ENCODE measurements around the gene CPSF7.
A peak's percentile ranks its signal among the peaks of the same experiment; 100 is the strongest.
"Not testable (repeated sequence)": the region's sequence is repeated elsewhere in the genome, so short reads cannot be mapped to it uniquely, and the experiment has no call there.

CPSF7 gene

GRCh38 chr11:61392981-61393595 is 36.7 kb downstream of the CPSF7 start:
- Histone ChIP-seq H3K4me3 (peak overlapping the region; percentile 82), H3K27ac (peak overlapping the region; percentile 57 to 84)
- no peak for DNase-seq (ENCODE audit: low spot score)
- TF ChIP-seq, protein P1, sequence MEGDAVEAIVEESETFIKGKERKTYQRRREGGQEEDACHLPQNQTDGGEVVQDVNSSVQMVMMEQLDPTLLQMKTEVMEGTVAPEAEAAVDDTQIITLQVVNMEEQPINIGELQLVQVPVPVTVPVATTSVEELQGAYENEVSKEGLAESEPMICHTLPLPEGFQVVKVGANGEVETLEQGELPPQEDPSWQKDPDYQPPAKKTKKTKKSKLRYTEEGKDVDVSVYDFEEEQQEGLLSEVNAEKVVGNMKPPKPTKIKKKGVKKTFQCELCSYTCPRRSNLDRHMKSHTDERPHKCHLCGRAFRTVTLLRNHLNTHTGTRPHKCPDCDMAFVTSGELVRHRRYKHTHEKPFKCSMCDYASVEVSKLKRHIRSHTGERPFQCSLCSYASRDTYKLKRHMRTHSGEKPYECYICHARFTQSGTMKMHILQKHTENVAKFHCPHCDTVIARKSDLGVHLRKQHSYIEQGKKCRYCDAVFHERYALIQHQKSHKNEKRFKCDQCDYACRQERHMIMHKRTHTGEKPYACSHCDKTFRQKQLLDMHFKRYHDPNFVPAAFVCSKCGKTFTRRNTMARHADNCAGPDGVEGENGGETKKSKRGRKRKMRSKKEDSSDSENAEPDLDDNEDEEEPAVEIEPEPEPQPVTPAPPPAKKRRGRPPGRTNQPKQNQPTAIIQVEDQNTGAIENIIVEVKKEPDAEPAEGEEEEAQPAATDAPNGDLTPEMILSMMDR (IDR thresholded peaks at IDR 0.05): no peak

- TF ChIP-seq, protein P1 (IDR thresholded peaks at IDR 0.05): no peak
- no peak overlapping the region for H3K27ac ChIP-seq
- DNase-seq (ENCODE audit: low spot score): no peak
- no peak overlapping the region for H3K4me3 ChIP-seq
Measured at GRCh38 chr11:61390161-61390560, 39.6 kb downstream of the CPSF7 start.

DNA sequence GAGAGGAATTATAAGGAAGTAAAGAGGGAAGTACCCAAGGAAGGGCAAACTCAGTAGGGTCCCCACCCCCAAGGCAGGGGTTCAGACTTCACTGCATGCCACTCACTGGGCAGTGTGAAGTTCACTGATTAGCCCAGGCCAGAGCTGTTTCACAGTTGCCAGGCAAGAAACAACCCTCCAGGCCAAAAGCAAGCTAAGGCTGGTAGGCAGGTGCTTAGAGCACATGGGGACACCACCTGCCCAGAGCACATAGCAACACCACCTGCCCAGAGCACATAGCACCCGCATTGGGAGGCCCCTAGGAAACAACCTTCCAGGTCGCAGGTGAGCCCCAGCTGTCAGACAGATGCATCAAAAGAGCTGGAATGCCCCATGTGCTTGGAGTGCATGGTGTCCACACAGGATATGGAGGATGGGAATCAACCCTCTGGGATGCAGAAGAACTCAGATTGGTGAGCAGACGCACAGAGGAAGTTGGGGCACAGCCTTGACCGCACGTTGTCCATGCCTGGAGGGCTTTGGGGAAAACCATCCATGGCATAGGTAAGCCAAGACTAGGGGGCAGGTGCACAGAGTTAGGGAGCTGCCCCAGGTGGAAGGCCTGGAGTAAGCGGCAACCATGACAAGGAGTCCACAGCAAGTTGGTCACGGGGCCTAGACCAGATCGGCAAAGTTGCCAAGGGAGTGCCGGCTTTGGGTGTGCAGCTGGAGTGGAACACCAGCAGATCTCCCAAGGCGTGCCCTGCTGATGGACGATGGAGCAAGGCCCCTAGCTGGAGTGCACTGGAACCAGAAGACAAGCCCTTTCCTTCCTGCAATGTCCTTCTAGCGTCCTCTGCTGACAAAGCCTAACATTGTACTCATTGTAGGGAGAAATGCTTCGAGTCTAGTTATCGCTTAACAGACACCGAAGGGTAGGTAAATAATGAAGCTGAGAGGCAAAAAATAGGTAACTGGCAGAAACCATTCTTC is 45.2 kb downstream of the CPSF7 start:
- no peak overlapping the region for H3K27ac ChIP-seq
- no peak overlapping the region for H3K4me3 ChIP-seq
- no peak for DNase-seq (ENCODE audit: low spot score)
- TF ChIP-seq, protein P1 (IDR thresholded peaks at IDR 0.05): no peak

GRCh38 chr11:61383859-61384258 is 45.9 kb downstream of the CPSF7 start:
- H3K27ac ChIP-seq; H3K4me3 ChIP-seq; DNase-seq (ENCODE audit: low spot score): not testable (repeated sequence)

GRCh38 chr11:61380884-61381283 is 48.9 kb downstream of the CPSF7 start:
- H3K4me3 ChIP-seq: no peak overlapping the region
- TF ChIP-seq, protein P1 (IDR thresholded peaks at IDR 0.05): no peak
- H3K27ac ChIP-seq: no peak overlapping the region
- DNase-seq (ENCODE audit: low spot score): no peak

DNA sequence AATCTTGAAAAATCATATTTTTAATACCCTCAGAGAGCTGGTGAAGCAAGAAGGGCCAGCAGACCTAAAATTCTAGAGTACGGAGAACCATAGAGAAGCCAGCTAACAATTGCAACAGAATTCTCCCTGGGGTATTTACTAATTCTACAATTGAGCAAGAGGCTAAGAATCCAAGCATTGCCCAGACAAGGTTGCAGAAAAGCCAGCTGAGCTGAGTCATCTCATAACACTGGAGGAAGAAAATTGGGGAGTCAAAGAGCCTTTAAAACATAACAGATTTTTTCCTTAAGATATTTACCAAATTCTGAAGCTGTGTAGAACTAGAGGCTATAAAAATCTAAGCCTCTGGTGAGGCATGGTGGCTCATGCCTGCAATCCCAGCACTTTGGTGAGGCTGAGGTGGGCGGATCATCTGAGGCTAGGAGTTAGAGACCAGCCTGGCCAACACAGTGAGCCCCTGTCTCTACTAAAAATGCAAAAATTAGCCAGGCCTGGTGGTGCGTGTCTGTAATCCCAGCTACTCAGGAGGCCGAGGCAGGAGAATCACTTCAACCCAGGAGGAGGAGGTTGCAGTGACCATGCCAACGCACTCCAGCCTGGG is 51.0 kb downstream of the CPSF7 start:
- H3K4me3 ChIP-seq: no peak overlapping the region
- TF ChIP-seq, protein P1 (IDR thresholded peaks at IDR 0.05): no peak
- peak overlapping the region; percentile 70 to 90 for H3K27ac ChIP-seq
- no peak for DNase-seq (ENCODE audit: low spot score)

GRCh38 chr11:61377461-61378160 is 52.2 kb downstream of the CPSF7 start:
- TF ChIP-seq, protein P1 (IDR thresholded peaks at IDR 0.05): no peak
- no peak overlapping the region for H3K4me3 ChIP-seq
- no peak for DNase-seq (ENCODE audit: low spot score)
- peak overlapping the region; percentile 20 to 38 for H3K27ac ChIP-seq

Measured in coronary artery (tissue), 2 donors.